Neural progenitor cell (in vitro differentiated cells): ENCODE data around the gene GM2A. TPM values are rescaled to one million over a fixed set of nuclear protein-coding genes. Genes with fewer than 3 reads are reported as not detected.

Experiments used
- DNase-seq: peaks from one replicate; pipeline ENCODE4 v3.0.0-alpha.2; 2016; ENCODE audit warnings: low spot score
- H2AFZ ChIP-seq: fragments of 200-600 bp; sonication (generic); replicated peaks from 2 replicates; pipeline ENCODE4 v1.6.1; 2016; ENCODE audit warnings: antibody characterized with exemption
- H3F3A ChIP-seq: fragments of 200-600 bp; sonication (generic); 2 replicates; pipeline ENCODE4 v1.6.1; 2016; ENCODE audit warnings: antibody characterized with exemption, low read depth
- H3K27ac ChIP-seq: fragments of 200-600 bp; sonication (generic); 2 replicates; pipeline ENCODE4 v1.5.1; 2016; ENCODE audit warnings: mild to moderate bottlenecking
- H3K27me3 ChIP-seq: fragments of 200-600 bp; sonication (generic); 2 replicates; pipeline ENCODE4 v1.6.1; 2016; ENCODE audit warnings: mild to moderate bottlenecking, moderate library complexity
- H3K36me3 ChIP-seq: fragments of 200-600 bp; sonication (generic); 2 replicates; pipeline ENCODE4 v1.5.1; 2016
- H3K4me1 ChIP-seq: fragments of 200-600 bp; sonication (generic); 2 replicates; pipeline ENCODE4 v1.6.1; 2016; ENCODE audit warnings: mixed run types
- H3K4me2 ChIP-seq: fragments of 200-600 bp; sonication (generic); 2 replicates; pipeline ENCODE4 v1.6.1; 2016
- H3K4me3 ChIP-seq: fragments of 200-600 bp; sonication (generic); 2 replicates; pipeline ENCODE4 v1.5.1; 2016
- H3K79me2 ChIP-seq: fragments of 200-600 bp; sonication (generic); 2 replicates; pipeline ENCODE4 v1.6.1; 2016; ENCODE audit warnings: low read depth
- H3K9ac ChIP-seq: fragments of 200-600 bp; sonication (generic); 2 replicates; pipeline ENCODE4 v1.6.1; 2016
- H3K9me3 ChIP-seq: fragments of 200-600 bp; sonication (generic); 2 replicates; pipeline ENCODE4 v1.5.1; 2016; ENCODE audit warnings: low read depth
- H4K20me1 ChIP-seq: fragments of 200-600 bp; sonication (generic); 2 replicates; pipeline ENCODE4 v1.6.1; 2016; ENCODE audit warnings: low read depth
- H3K27ac Mint-ChIP-seq: 3 replicates; pipeline ENCODE4 v1.8.0; 2021; ENCODE audit warnings: mixed read lengths
- H3K27me3 Mint-ChIP-seq: 2 replicates; pipeline ENCODE4 v1.8.0; 2022; ENCODE audit warnings: low read depth, mild to moderate bottlenecking, inconsistent platforms, moderate library complexity, mixed read lengths; ENCODE audit not compliant: insufficient read depth
- H3K36me3 Mint-ChIP-seq: 3 replicates; pipeline ENCODE4 v1.8.0; 2021; ENCODE audit warnings: mixed read lengths
- H3K4me1 Mint-ChIP-seq: 3 replicates; pipeline ENCODE4 v1.8.0; 2021; ENCODE audit warnings: mixed read lengths
- H3K4me3 Mint-ChIP-seq: 3 replicates; pipeline ENCODE4 v1.8.0; 2021; ENCODE audit warnings: mild to moderate bottlenecking, moderate library complexity, mixed read lengths
- H3K9me3 Mint-ChIP-seq: 3 replicates; pipeline ENCODE4 v1.8.0; 2020; ENCODE audit warnings: mixed read lengths
- CTCF ChIP-seq: fragments of 200-600 bp; sonication (generic); IDR thresholded peaks from 2 replicates; pipeline ENCODE4 v1.5.1; 2017; ENCODE audit warnings: antibody characterized with exemption, mild to moderate bottlenecking
- EZH2 ChIP-seq: fragments of 200-600 bp; sonication (generic); IDR thresholded peaks from 2 replicates; pipeline ENCODE4 v1.6.1; 2017; ENCODE audit warnings: antibody characterized with exemption, mild to moderate bottlenecking, moderate library complexity
- EZH2phosphoT487 ChIP-seq: fragments of 200-600 bp; sonication (generic); IDR thresholded peaks from 2 replicates; pipeline ENCODE4 v1.6.1; 2017; ENCODE audit warnings: antibody characterized with exemption
- total RNA-seq: library from RNA; depleted of rRNA; stranded (reverse); fragments of >200 nt; gene quantifications from 2 replicates; pipeline ENCODE4 v1.2.3, GENCODE V29; 2015; ENCODE audit warnings: low replicate concordance

GM2A gene
- total RNA-seq, 1 donor from 2014 or later, result 19.4 TPM

GRCh38 chr5:151222790-151223446 lies 30.1 kb upstream of the GM2A start:
- peak overlapping the region; percentile 75 for H3K4me3 ChIP-seq

DNA sequence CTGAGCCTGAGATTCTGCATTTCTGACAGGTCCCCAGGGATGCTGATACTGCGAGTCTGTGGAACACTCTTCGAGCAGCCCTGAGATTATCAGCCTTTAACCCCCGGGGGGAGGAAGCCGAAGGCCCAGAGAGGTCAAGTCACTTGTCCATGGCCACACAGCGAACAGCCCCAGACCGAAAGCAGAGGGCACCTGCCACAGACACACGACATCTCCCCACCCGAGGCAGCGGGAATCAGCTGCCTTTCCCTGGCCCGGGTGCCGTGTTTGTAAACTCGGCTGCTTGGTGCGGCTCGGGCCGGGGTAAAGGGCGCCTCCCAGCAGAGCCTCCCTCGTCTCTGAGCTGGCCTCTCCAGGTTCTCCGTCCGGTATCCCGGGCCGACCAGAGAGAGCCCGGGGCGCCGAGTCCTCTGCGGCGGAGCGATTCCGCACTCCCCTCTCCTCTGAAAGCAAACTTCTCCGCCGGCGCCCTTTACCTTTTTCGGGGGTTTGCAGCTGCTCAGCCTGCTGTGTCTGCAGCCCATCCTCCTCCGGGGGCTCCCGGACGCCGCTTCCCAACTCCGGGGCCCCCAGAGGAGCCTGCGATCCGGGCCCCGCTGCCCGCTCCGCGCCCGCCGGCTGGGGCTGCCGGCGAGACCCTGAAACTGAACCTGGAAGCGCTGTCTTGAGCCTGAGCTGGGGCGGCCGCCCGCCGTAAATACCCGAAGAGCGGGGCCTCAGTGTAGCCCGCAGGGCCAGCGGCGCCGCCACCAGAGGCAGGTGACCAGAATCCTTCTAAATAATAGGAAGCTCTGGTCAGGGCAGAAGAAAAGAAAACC lies 29.3 kb upstream of the GM2A start, which contains the start of gene CCDC69:
CCDC69 (minus strand) TSS at position 646 of the 818 bp plus-strand sequence; CDS start at position 524, 122 bp downstream.
- Mint-ChIP-seq H3K9me3 (no peaks in the 10 kb centered on the region), H3K4me3 (peak within 1 kb of the TSS; percentile 82), H3K27me3 (peaks cover 16% of the 10 kb centered on the region), H3K4me1 (peaks cover 8% of the 10 kb centered on the region), H3K36me3 (no peaks in the 10 kb centered on the region), H3K27ac (no peak within 1 kb of the TSS)
- H3K27me3 ChIP-seq, result peaks cover 33% of the 10 kb centered on the region
- no peaks in the 10 kb centered on the region for H3K9me3 ChIP-seq
- peak within 1 kb of the TSS; percentile 75 for H3K4me3 ChIP-seq
- no peaks in the 10 kb centered on the region for H3F3A ChIP-seq
- peaks cover 3% of the 10 kb centered on the region for H4K20me1 ChIP-seq
- H3K79me2 ChIP-seq, result no peaks in the 10 kb centered on the region
- TF ChIP-seq EZH2 (peak; percentile 48), CTCF (peak; percentile 35), EZH2phosphoT487 (peak; percentile 47)
- peak within 1 kb of the TSS; percentile 92 for H3K4me2 ChIP-seq
- no peaks in the 10 kb centered on the region for H3K36me3 ChIP-seq
- H2AFZ ChIP-seq, result peak within 1 kb of the TSS; percentile 89
- peak; percentile 85 for DNase-seq
- H3K27ac ChIP-seq, result no peak within 1 kb of the TSS
- H3K4me1 ChIP-seq, result no peaks in the 10 kb centered on the region
- no peak within 1 kb of the TSS for H3K9ac ChIP-seq

More at GRCh38 chr5:151222790-151223446, 30.1 kb upstream of the GM2A start:
- H3K79me2 ChIP-seq, result no peaks in the 10 kb centered on the region
- H3K36me3 ChIP-seq, result no peaks in the 10 kb centered on the region
- H3K9ac ChIP-seq, result no peak overlapping the region
- H3K4me1 ChIP-seq, result no peaks in the 10 kb centered on the region
- TF ChIP-seq CTCF (no peak), EZH2 (no peak), EZH2phosphoT487 (no peak)
- peak overlapping the region; percentile 92 for H3K4me2 ChIP-seq
- H4K20me1 ChIP-seq, result peaks cover 3% of the 10 kb centered on the region
- no peaks in the 10 kb centered on the region for H3F3A ChIP-seq
- H3K27me3 ChIP-seq, result peaks cover 33% of the 10 kb centered on the region
- DNase-seq, result no peak
- H2AFZ ChIP-seq, result no peak overlapping the region
- H3K9me3 Mint-ChIP-seq, result no peaks in the 10 kb centered on the region
- no peaks in the 10 kb centered on the region for H3K9me3 ChIP-seq
- no peaks in the 10 kb centered on the region for H3K36me3 Mint-ChIP-seq
- no peak overlapping the region for H3K27ac Mint-ChIP-seq
- H3K27ac ChIP-seq, result no peak overlapping the region
- peaks cover 8% of the 10 kb centered on the region for H3K4me1 Mint-ChIP-seq
- H3K27me3 Mint-ChIP-seq, result peaks cover 17% of the 10 kb centered on the region
- H3K4me3 Mint-ChIP-seq, result peak overlapping the region; percentile 82

- H3K27ac Mint-ChIP-seq, result no peak overlapping the region
- peaks cover 16% of the 10 kb centered on the region for H3K27me3 Mint-ChIP-seq
- DNase-seq, result no peak
- no peak overlapping the region for H2AFZ ChIP-seq
- H3F3A ChIP-seq, result no peaks in the 10 kb centered on the region
- H3K4me1 ChIP-seq, result no peaks in the 10 kb centered on the region
- H3K27ac ChIP-seq, result no peak overlapping the region
- peak overlapping the region; percentile 92 for H3K4me2 ChIP-seq
- H3K36me3 ChIP-seq, result no peaks in the 10 kb centered on the region
- H3K79me2 ChIP-seq, result no peaks in the 10 kb centered on the region
- peaks cover 8% of the 10 kb centered on the region for H3K4me1 Mint-ChIP-seq
- H3K4me3 ChIP-seq, result peak overlapping the region; percentile 75
- H3K4me3 Mint-ChIP-seq, result peak overlapping the region; percentile 82
- H3K36me3 Mint-ChIP-seq, result no peaks in the 10 kb centered on the region
- TF ChIP-seq EZH2 (no peak), EZH2phosphoT487 (no peak), CTCF (no peak)
- H4K20me1 ChIP-seq, result peaks cover 3% of the 10 kb centered on the region
- no peak overlapping the region for H3K9ac ChIP-seq
- H3K9me3 ChIP-seq, result no peaks in the 10 kb centered on the region
- peaks cover 33% of the 10 kb centered on the region for H3K27me3 ChIP-seq
- no peaks in the 10 kb centered on the region for H3K9me3 Mint-ChIP-seq
These were observed 28.6 kb upstream of the GM2A start for GRCh38 chr5:151224372-151224771.
